ENCODE results near the gene PHACTR3.

GRCh38 chr20:59577809-59578435 lies 26.4 kb upstream of the PHACTR3 start:
- TF ChIP-seq CTCF (IDR thresholded peaks at IDR 0.05) (no peak), ZFX (IDR thresholded peaks at IDR 0.05; ENCODE audit: borderline replicate concordance) (no peak)
